SK-N-SH (cell line): ENCODE data around the gene GFPT2.

Experiments
- CHD2 ChIP-seq: fragments of 150-350 bp; IDR thresholded peaks from 2 replicates; pipeline ENCODE4 v1.6.1; 2018; ENCODE audit warnings: low read length; ENCODE audit not compliant: partially characterized antibody
- CTCF ChIP-seq: fragments of 200-600 bp; sonication (generic); IDR thresholded peaks from 2 replicates; pipeline ENCODE4 v1.6.1; 2017; ENCODE audit warnings: antibody characterized with exemption, mild to moderate bottlenecking, moderate library complexity
- EZH2phosphoT487 ChIP-seq: fragments of 200-600 bp; sonication (generic); IDR thresholded peaks from 2 replicates; pipeline ENCODE4 v1.6.1; 2017; ENCODE audit warnings: low read depth, mixed run types, mild to moderate bottlenecking, antibody characterized with exemption, moderate library complexity, borderline replicate concordance
- MAX ChIP-seq: IDR thresholded peaks from 2 replicates; pipeline ENCODE4 v1.4.0; 2012; ENCODE audit warnings: low read depth
- MXI1 ChIP-seq: IDR thresholded peaks from 2 replicates; pipeline ENCODE4 v1.6.1; 2012; ENCODE audit warnings: mild to moderate bottlenecking, low read depth, low read length, improper control_type of control experiment
- TAF1 ChIP-seq: IDR thresholded peaks from 2 replicates; pipeline ENCODE4 v1.6.1; 2012; ENCODE audit warnings: low read depth, mild to moderate bottlenecking, low read length, moderate library complexity, borderline replicate concordance

GRCh38 chr5:180348336-180348735, 4.8 kb downstream of the GFPT2 start:
- TF ChIP-seq MAX = no peak
- no peak for TF ChIP-seq CTCF
- TF ChIP-seq EZH2phosphoT487 = no peak
- TF ChIP-seq CHD2 = no peak
- TF ChIP-seq MXI1 = no peak
- no peak for TF ChIP-seq TAF1
